Thoracic aorta (tissue), 2 donors: ENCODE results near the gene STON2. TPM values are rescaled to one million over a fixed set of nuclear protein-coding genes. Genes with fewer than 3 reads are reported as not detected.

Experiments used
- ATAC-seq: fragments of 150-250 bp; one replicate; pipeline ENCODE4 v1.8.0; 2017; ENCODE audit warnings: low read depth; ENCODE audit not compliant: insufficient number of reproducible peaks, low FRiP score
- DNase-seq: peaks from one replicate; pipeline ENCODE4 v3.0.0-alpha.2; 2020; ENCODE audit warnings: low spot score
- H3K27ac ChIP-seq, 2 donors: fragments of 200-600 bp; sonication (generic); 1 replicate in 1 of 2; 2 replicates in 1 of 2; pipeline ENCODE4 v1.5.1; 2016; ENCODE audit warnings: mild to moderate bottlenecking in 2 of 2, moderate library complexity in 2 of 2
- H3K27me3 ChIP-seq: fragments of 200-600 bp; sonication (generic); replicated peaks from 2 replicates; pipeline ENCODE4 v1.6.0; 2016; ENCODE audit warnings: mild to moderate bottlenecking; ENCODE audit not compliant: insufficient read depth
- H3K36me3 ChIP-seq: fragments of 200-600 bp; sonication (generic); one replicate; pipeline ENCODE4 v1.5.1; 2016
- H3K4me1 ChIP-seq, 2 donors: fragments of 200-600 bp; sonication (generic); 1 replicate in 1 of 2; 2 replicates in 1 of 2; pipeline versions ENCODE4 v1.5.1 to v1.6.0; 2016; ENCODE audit warnings: low read depth in 2 of 2, mild to moderate bottlenecking in 1 of 2; ENCODE audit not compliant: control insufficient read depth in 1 of 2
- H3K4me3 ChIP-seq: fragments of 200-600 bp; sonication (generic); 2 replicates; pipeline ENCODE4 v1.5.1; 2016; ENCODE audit warnings: mild to moderate bottlenecking
- H3K9me3 ChIP-seq: fragments of 200-600 bp; sonication (generic); 2 replicates; pipeline ENCODE4 v1.5.1; 2016
- total RNA-seq, 2 donors: library from RNA; depleted of rRNA; stranded (reverse); fragments of >200 nt; gene quantifications; one replicate each; pipeline versions ENCODE4 v1.1.0 to v1.2.3, GENCODE V29; 2016
- TF ChIP-seq, protein P1 (sequence below): fragments of 200-600 bp; sonication (generic); IDR thresholded peaks from one replicate; pipeline ENCODE4 v1.5.1; 2019; ENCODE audit warnings: antibody characterized with exemption

Gene STON2
- total RNA-seq, 2 donors from 2014 or later, result 8.1 to 10.4 TPM

DNA sequence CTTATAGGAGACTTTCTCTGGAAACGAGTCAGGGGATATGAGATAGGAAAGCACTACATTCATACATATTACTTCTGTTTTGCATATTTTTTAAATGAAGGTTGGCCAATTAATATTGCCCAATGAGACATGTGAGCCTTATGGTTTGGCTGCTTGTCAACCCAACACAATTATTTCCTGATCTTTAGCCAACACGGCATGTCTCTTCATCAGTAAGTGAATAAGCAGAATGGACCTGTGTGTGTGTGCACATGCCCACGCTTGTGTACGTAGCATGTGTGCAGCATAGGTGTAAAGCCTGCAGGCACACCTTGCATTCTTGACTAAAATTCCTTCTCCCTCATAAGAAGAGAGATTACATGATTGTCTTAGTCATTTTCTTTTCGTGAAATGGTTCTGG, 88.3 kb downstream of the STON2 start:
- no peak overlapping the region for H3K27ac ChIP-seq
- TF ChIP-seq, protein P1, sequence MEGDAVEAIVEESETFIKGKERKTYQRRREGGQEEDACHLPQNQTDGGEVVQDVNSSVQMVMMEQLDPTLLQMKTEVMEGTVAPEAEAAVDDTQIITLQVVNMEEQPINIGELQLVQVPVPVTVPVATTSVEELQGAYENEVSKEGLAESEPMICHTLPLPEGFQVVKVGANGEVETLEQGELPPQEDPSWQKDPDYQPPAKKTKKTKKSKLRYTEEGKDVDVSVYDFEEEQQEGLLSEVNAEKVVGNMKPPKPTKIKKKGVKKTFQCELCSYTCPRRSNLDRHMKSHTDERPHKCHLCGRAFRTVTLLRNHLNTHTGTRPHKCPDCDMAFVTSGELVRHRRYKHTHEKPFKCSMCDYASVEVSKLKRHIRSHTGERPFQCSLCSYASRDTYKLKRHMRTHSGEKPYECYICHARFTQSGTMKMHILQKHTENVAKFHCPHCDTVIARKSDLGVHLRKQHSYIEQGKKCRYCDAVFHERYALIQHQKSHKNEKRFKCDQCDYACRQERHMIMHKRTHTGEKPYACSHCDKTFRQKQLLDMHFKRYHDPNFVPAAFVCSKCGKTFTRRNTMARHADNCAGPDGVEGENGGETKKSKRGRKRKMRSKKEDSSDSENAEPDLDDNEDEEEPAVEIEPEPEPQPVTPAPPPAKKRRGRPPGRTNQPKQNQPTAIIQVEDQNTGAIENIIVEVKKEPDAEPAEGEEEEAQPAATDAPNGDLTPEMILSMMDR, result no peak
- no peak for DNase-seq
- H3K9me3 ChIP-seq, result no peaks in the 10 kb centered on the region
- H3K4me3 ChIP-seq, result no peak overlapping the region
- no peaks in the 10 kb centered on the region for H3K27me3 ChIP-seq
- no peaks in the 10 kb centered on the region for H3K36me3 ChIP-seq
- ATAC-seq, result no peak
- no peaks in the 10 kb centered on the region for H3K4me1 ChIP-seq

DNA sequence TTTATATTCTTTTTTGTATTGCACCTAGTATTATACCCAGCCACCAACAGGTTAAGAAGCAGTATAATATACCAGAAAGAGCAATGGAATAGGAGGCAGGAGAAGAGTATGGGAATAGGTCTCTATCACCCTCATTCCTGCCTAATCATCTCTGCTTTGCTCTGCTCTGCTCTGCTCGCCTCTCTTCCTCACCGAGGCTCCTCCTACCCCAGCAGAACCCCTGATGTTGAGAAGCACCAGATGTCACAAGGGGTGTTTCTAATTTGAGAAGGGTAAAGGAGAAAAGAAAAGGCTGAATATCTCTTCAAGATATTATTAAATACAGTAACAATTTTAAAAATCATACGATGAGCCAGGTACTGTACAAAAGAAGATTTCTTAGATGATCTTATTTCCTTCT, 89.0 kb downstream of the STON2 start:
- DNase-seq (no peak), ATAC-seq (no peak)
- TF ChIP-seq, protein P1, result no peak
- Histone ChIP-seq H3K9me3 (no peaks in the 10 kb centered on the region), H3K27me3 (no peaks in the 10 kb centered on the region), H3K4me3 (no peak overlapping the region), H3K27ac (no peak overlapping the region), H3K4me1 (no peaks in the 10 kb centered on the region), H3K36me3 (no peaks in the 10 kb centered on the region)

DNA sequence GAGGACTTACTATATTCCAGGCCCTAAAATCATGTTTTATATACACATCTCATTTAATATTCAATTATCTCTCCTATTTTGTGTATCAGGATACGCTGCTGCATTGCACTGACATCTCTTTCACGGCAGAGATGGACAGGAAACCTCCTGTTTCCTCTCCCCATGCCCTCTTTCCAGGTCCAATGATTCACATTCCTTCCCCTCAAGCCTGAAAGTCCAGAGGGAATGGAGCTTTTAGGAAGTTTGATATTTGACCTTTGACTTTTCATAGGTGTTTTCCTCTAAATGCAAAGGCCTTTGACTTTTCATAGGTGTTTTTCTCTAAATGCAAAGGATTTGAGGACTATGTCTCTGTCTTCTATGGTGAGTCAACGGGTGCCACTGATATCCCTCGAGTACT, 89.5 kb downstream of the STON2 start:
- Histone ChIP-seq H3K27ac (no peak overlapping the region), H3K36me3 (no peaks in the 10 kb centered on the region), H3K4me1 (no peaks in the 10 kb centered on the region), H3K4me3 (no peak overlapping the region), H3K27me3 (no peaks in the 10 kb centered on the region), H3K9me3 (no peaks in the 10 kb centered on the region)
- ATAC-seq (no peak), DNase-seq (no peak)
- TF ChIP-seq, protein P1, result no peak

DNA sequence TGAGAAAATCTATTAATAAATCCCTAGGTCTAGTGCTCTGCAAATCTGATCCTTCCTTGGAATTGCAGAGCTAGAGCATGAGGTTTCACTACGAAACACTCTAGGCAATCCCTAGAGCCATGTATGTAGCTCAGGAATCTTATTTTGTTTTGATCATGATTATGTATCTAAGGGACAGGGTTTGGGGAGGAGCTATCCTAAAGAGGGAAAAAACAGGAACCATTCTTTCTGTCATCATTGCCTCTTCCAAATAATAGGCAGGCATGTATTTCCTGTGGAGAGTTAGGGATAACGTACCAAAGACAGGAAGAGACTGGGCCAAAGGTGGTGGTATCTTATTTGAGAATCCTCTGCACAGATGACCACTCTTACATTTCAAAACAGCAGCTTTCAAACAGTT, 90.6 kb downstream of the STON2 start:
- Histone ChIP-seq H3K4me1 (no peaks in the 10 kb centered on the region), H3K27ac (no peak overlapping the region), H3K4me3 (no peak overlapping the region), H3K9me3 (no peaks in the 10 kb centered on the region), H3K36me3 (no peaks in the 10 kb centered on the region), H3K27me3 (no peaks in the 10 kb centered on the region)
- DNase-seq (no peak), ATAC-seq (no peak)
- TF ChIP-seq, protein P1, result no peak

DNA sequence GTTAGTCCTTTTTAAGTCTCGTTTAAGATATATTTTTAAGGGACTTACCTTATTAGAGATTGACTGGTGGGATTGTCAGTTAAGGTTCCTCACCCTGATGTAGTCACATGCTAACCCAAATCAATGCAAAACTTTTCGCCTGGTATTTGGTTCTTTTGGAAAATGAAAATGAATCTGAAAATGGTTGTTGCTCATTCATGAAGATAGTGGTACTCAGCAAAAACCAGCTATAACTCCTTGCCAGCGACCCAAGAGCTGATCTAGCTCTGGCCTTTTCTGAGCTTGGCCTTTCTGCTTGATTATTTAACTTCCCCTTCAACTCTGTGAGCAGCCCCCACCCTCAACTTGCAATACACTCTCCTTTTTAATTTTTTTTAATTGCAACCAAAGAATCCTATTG, 94.4 kb downstream of the STON2 start:
- no peak overlapping the region for H3K27ac ChIP-seq

More for the DNA sequence above, 94.4 kb downstream of the STON2 start:
- Histone ChIP-seq H3K9me3 (no peaks in the 10 kb centered on the region), H3K4me3 (no peak overlapping the region), H3K4me1 (no peaks in the 10 kb centered on the region), H3K27me3 (no peaks in the 10 kb centered on the region), H3K36me3 (no peaks in the 10 kb centered on the region)
- TF ChIP-seq, protein P1, result no peak
- DNase-seq (no peak), ATAC-seq (no peak)
